Panc1 (cell line): ENCODE measurements around the gene CACNB3. TPM values are rescaled to one million over a fixed set of nuclear protein-coding genes. Genes with fewer than 3 reads are reported as not detected.

Source experiments
- ATAC-seq: fragments of 200-7000 bp; cut with Tn5 transposase; 2 replicates; pipeline ENCODE4 v1.9.1; 2020; ENCODE audit warnings: mild to moderate bottlenecking, moderate library complexity
- BruUV-seq: library from RNA; stranded (reverse); fragments of 400-500 nt; replicated peaks from 2 replicates; lab custom pipeline; 2021; lab: Mats Ljungman, UMichigan
- CTCF ChIA-PET: fragments of 300-600 bp; sonication (Branson Sonifier 250); formaldehyde crosslinking; loops from one replicate; lab custom pipeline; 2022; ENCODE audit warnings: antibody characterized with exemption; lab: Charles Lee
- POLR2A ChIA-PET: fragments of 300-600 bp; sonication (Branson Sonifier 250); formaldehyde crosslinking; loops from one replicate; lab custom pipeline; 2022; ENCODE audit warnings: antibody characterized with exemption; lab: Charles Lee
- DNase-seq: peaks from one replicate; pipeline ENCODE4 v3.0.0-alpha.2; 2010; ENCODE audit warnings: low read depth, low spot score
- H3K27ac ChIP-seq: 2 replicates; pipeline ENCODE4 v1.5.1; 2011; ENCODE audit warnings: mild to moderate bottlenecking, low read length, inconsistent platforms
- H3K27me3 ChIP-seq: fragments of 200-500 bp; sonication (Bioruptor generic); 2 replicates; pipeline ENCODE4 v1.6.0; 2014; ENCODE audit warnings: low read length, inconsistent platforms; ENCODE audit not compliant: control insufficient read depth, insufficient read depth
- H3K36me3 ChIP-seq: fragments of 200-500 bp; sonication (Bioruptor generic); 2 replicates; pipeline ENCODE4 v1.5.1; 2014; ENCODE audit warnings: inconsistent platforms, mild to moderate bottlenecking, low read length, moderate library complexity; ENCODE audit not compliant: control insufficient read depth, insufficient read depth
- H3K4me1 ChIP-seq: 2 replicates; pipeline ENCODE4 v1.5.1; 2011; ENCODE audit warnings: inconsistent platforms, mild to moderate bottlenecking, low read length, moderate library complexity; ENCODE audit not compliant: control insufficient read depth, insufficient read depth
- H3K4me3 ChIP-seq, 2 experiments: 2 replicates each; pipeline ENCODE4 v1.5.1; 2011 to 2012; ENCODE audit warnings: low read depth in 2 of 2, low read length in 2 of 2, mild to moderate bottlenecking in 2 of 2, inconsistent platforms in 1 of 2, moderate library complexity in 1 of 2
- H3K9me3 ChIP-seq: fragments of 200-500 bp; sonication (Bioruptor generic); 2 replicates; pipeline ENCODE4 v1.5.1; 2014; ENCODE audit warnings: low read depth, mild to moderate bottlenecking, inconsistent platforms, low read length, moderate library complexity; ENCODE audit not compliant: control insufficient read depth, insufficient read depth
- CTCF ChIP-seq: fragments of 450-650 bp; IDR thresholded peaks from 2 replicates; pipeline ENCODE4 v1.5.1; 2017; ENCODE audit warnings: mild to moderate bottlenecking
- POLR2AphosphoS5 ChIP-seq: IDR thresholded peaks from 2 replicates; pipeline ENCODE4 v1.6.1; 2012; ENCODE audit warnings: mild to moderate bottlenecking, low read depth, low read length, moderate library complexity
- SIN3A ChIP-seq: IDR thresholded peaks from 2 replicates; pipeline ENCODE4 v1.6.1; 2012; ENCODE audit warnings: low read depth, mild to moderate bottlenecking, low read length, moderate library complexity, borderline replicate concordance; ENCODE audit not compliant: insufficient read depth
- TCF7L2 ChIP-seq: IDR thresholded peaks from 2 replicates; pipeline ENCODE4 v1.6.1; 2011; ENCODE audit warnings: mild to moderate bottlenecking, low read depth, low read length, inconsistent platforms
- in situ Hi-C: cut with HindIII; loops from 2 replicates; pipeline ENCODE4 v1.10.0; 2016; ENCODE audit warnings: low sequenced_read_pairs, low pct_unique_long_range_greater_than_20kb
- intact Hi-C: fragments of 100-400 bp; cut with micrococcal nuclease; formaldehyde crosslinking; loops from one replicate; pipeline ENCODE4 v1.10.0; 2022; ENCODE audit not compliant: unreplicated experiment
- total RNA-seq: library from RNA; stranded (reverse); gene quantifications from one replicate; pipeline ENCODE4 v1.2.1, GENCODE V29; 2021; ENCODE audit not compliant: unreplicated experiment
- TF ChIP-seq, protein P1 (sequence below), 2 experiments: IDR thresholded peaks; 2 replicates each; pipeline ENCODE4 v1.6.1; 2011 to 2012; ENCODE audit warnings: low read depth in 2 of 2, control low read depth in 1 of 2, low read length in 1 of 2, mild to moderate bottlenecking in 1 of 2, moderate library complexity in 1 of 2; ENCODE audit not compliant: insufficient read depth in 1 of 2

The CACNB3 gene
- total RNA-seq, 1 experiment from 2014 or later, result 40.5 TPM

DNA sequence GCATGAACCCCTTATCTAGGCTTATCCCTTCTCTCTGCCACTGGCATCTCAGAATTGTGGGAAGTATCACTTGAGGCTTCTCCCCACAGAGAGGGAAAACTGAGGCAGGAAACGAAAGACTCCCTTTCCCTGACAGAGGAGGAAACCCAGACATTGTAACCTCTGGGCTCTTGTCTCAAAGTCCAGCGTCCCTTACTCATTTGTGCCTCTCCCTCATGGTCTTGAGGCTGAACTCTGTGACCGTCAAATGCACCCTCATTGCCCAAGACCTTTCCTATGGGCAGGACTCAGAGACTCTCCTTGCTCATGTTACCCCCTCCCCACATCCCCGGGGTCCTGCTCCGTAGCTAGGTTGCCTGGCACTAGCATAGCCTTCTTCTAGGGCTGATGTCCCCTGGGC, 3.8 kb downstream of the CACNB3 start:
- POLR2A ChIA-PET, result no interaction called here
- DNase-seq, result no peak
- Histone ChIP-seq H3K9me3 (no peaks in the 10 kb centered on the region), H3K27me3 (no peaks in the 10 kb centered on the region), H3K27ac (no peak overlapping the region), H3K4me1 (peaks cover 14% of the 10 kb centered on the region), H3K4me3 (no peak overlapping the region), H3K36me3 (no peaks in the 10 kb centered on the region; the same call in 1 of the 2 replicates)
- intact Hi-C loops, result no loop called here
- CTCF ChIA-PET, result no interaction called here
- ATAC-seq, result no peak
- BruUV-seq, result no TSS peak
- TF ChIP-seq, protein P1, sequence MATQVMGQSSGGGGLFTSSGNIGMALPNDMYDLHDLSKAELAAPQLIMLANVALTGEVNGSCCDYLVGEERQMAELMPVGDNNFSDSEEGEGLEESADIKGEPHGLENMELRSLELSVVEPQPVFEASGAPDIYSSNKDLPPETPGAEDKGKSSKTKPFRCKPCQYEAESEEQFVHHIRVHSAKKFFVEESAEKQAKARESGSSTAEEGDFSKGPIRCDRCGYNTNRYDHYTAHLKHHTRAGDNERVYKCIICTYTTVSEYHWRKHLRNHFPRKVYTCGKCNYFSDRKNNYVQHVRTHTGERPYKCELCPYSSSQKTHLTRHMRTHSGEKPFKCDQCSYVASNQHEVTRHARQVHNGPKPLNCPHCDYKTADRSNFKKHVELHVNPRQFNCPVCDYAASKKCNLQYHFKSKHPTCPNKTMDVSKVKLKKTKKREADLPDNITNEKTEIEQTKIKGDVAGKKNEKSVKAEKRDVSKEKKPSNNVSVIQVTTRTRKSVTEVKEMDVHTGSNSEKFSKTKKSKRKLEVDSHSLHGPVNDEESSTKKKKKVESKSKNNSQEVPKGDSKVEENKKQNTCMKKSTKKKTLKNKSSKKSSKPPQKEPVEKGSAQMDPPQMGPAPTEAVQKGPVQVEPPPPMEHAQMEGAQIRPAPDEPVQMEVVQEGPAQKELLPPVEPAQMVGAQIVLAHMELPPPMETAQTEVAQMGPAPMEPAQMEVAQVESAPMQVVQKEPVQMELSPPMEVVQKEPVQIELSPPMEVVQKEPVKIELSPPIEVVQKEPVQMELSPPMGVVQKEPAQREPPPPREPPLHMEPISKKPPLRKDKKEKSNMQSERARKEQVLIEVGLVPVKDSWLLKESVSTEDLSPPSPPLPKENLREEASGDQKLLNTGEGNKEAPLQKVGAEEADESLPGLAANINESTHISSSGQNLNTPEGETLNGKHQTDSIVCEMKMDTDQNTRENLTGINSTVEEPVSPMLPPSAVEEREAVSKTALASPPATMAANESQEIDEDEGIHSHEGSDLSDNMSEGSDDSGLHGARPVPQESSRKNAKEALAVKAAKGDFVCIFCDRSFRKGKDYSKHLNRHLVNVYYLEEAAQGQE (IDR thresholded peaks at IDR 0.05; ENCODE audit: insufficient read depth in 1 of 2, low read depth in 2 of 2, low read length in 1 of 2), result no peak
- TF ChIP-seq POLR2AphosphoS5, result no peak
- TF ChIP-seq SIN3A, result no peak
- no peak for TF ChIP-seq CTCF
- TF ChIP-seq TCF7L2, result no peak
- in situ Hi-C loops, result no loop called here

- intact Hi-C loops (no loop called here), in situ Hi-C loops (no loop called here)
- ChIA-PET POLR2A (no interaction called here), CTCF (no interaction called here)
- H3K4me3 ChIP-seq, result no peak overlapping the region
- TF ChIP-seq CTCF (no peak), TCF7L2 (no peak), SIN3A (no peak), POLR2AphosphoS5 (no peak)
- TF ChIP-seq, protein P1 (IDR thresholded peaks at IDR 0.05; ENCODE audit: insufficient read depth in 1 of 2, low read depth in 2 of 2, low read length in 1 of 2), result no peak
- ATAC-seq (no peak), DNase-seq (no peak)
- no peaks in the 10 kb centered on the region for H3K27me3 ChIP-seq
- H3K27ac ChIP-seq, result no peak overlapping the region
- no TSS peak for BruUV-seq
- H3K36me3 ChIP-seq, result no peaks in the 10 kb centered on the region; the same call in 1 of the 2 replicates
- peaks cover 10% of the 10 kb centered on the region for H3K4me1 ChIP-seq
- H3K9me3 ChIP-seq, result no peaks in the 10 kb centered on the region
Measured at GRCh38 chr12:48822711-48823110, 4.4 kb downstream of the CACNB3 start.
